PC-3 (cell line): ENCODE data around the gene ST3GAL3. TPM values are rescaled to one million over a fixed set of nuclear protein-coding genes. Genes with fewer than 3 reads are reported as not detected.

Experiments
- ATAC-seq: fragments of 200-7000 bp; cut with Tn5 transposase; 2 replicates; pipeline ENCODE4 v1.9.1; 2020; ENCODE audit warnings: mild to moderate bottlenecking, moderate library complexity
- BruUV-seq: library from RNA; stranded (reverse); fragments of 400-500 nt; replicated peaks from 2 replicates; lab custom pipeline; 2021; lab: Mats Ljungman, UMichigan
- CTCF ChIA-PET: fragments of 300-600 bp; sonication (Branson Sonifier 250); formaldehyde crosslinking; loops from one replicate; lab custom pipeline; 2022; ENCODE audit warnings: antibody characterized with exemption; lab: Charles Lee
- POLR2A ChIA-PET: fragments of 300-600 bp; sonication (Branson Sonifier 250); formaldehyde crosslinking; loops from one replicate; lab custom pipeline; 2022; ENCODE audit warnings: antibody characterized with exemption; ENCODE audit not compliant: unreplicated experiment; lab: Charles Lee
- DNase-seq: peaks from one replicate; pipeline ENCODE4 v3.0.0-alpha.2; 2015
- H2AFZ ChIP-seq: fragments of 300-600 bp; sonication (generic); 2 replicates; pipeline ENCODE4 v1.6.0; 2016; ENCODE audit warnings: antibody characterized with exemption, low read length
- H3F3A ChIP-seq: fragments of 300-600 bp; sonication (generic); one replicate; pipeline ENCODE4 v1.6.0; 2017; ENCODE audit warnings: antibody characterized with exemption, low read length, control low read depth, mild to moderate bottlenecking; ENCODE audit not compliant: unreplicated experiment
- H3K27ac ChIP-seq: fragments of 300-600 bp; sonication (generic); 2 replicates; pipeline ENCODE4 v1.5.1; 2016; ENCODE audit warnings: mild to moderate bottlenecking, low read length
- H3K27me3 ChIP-seq: fragments of 300-600 bp; sonication (generic); 2 replicates; pipeline ENCODE4 v1.6.1; 2016; ENCODE audit warnings: low read length, mixed read lengths
- H3K36me3 ChIP-seq: fragments of 300-600 bp; sonication (generic); 2 replicates; pipeline ENCODE4 v1.6.1; 2016; ENCODE audit warnings: low read depth, mixed run types, low read length, mixed read lengths
- H3K4me1 ChIP-seq: fragments of 300-600 bp; sonication (generic); 2 replicates; pipeline ENCODE4 v1.5.1; 2016; ENCODE audit warnings: low read length; ENCODE audit not compliant: insufficient read depth
- H3K4me2 ChIP-seq: fragments of 300-600 bp; sonication (generic); 2 replicates; pipeline ENCODE4 v1.6.0; 2016; ENCODE audit warnings: low read length
- H3K4me3 ChIP-seq: fragments of 300-600 bp; sonication (generic); 2 replicates; pipeline ENCODE4 v1.5.1; 2016; ENCODE audit warnings: mild to moderate bottlenecking, low read length, mixed read lengths
- H3K79me2 ChIP-seq: fragments of 300-600 bp; sonication (generic); 2 replicates; pipeline ENCODE4 v1.6.1; 2017; ENCODE audit warnings: low read length, mixed read lengths
- H3K9ac ChIP-seq: fragments of 300-600 bp; sonication (generic); 2 replicates; pipeline ENCODE4 v1.6.0; 2016; ENCODE audit warnings: mild to moderate bottlenecking, low read length
- H3K9me2 ChIP-seq: fragments of 300-600 bp; sonication (generic); replicated peaks from 2 replicates; pipeline ENCODE4 v1.6.1; 2016; ENCODE audit warnings: mixed run types, low read length, mixed read lengths
- H3K9me3 ChIP-seq: fragments of 300-600 bp; sonication (generic); 2 replicates; pipeline ENCODE4 v1.6.1; 2016; ENCODE audit warnings: low read length, mixed read lengths
- H4K20me1 ChIP-seq: fragments of 300-600 bp; sonication (generic); 2 replicates; pipeline ENCODE4 v1.6.1; 2016; ENCODE audit warnings: low read length, mixed read lengths
- CTCF ChIP-seq: fragments of 300-600 bp; sonication (generic); conservative IDR thresholded peaks from 2 replicates; pipeline ENCODE4 v1.5.1; 2017; ENCODE audit warnings: antibody characterized with exemption, low read depth, mild to moderate bottlenecking, low read length
- EZH2 ChIP-seq: fragments of 300-600 bp; sonication (generic); IDR thresholded peaks from one replicate; pipeline ENCODE4 v1.6.1; 2017; ENCODE audit warnings: antibody characterized with exemption, mild to moderate bottlenecking, low read length; ENCODE audit not compliant: unreplicated experiment
- EZH2phosphoT487 ChIP-seq: fragments of 300-600 bp; sonication (generic); IDR thresholded peaks from 2 replicates; pipeline ENCODE4 v1.6.1; 2018; ENCODE audit warnings: mild to moderate bottlenecking, antibody characterized with exemption, low read length, borderline replicate concordance
- intact Hi-C: fragments of 100-400 bp; cut with micrococcal nuclease; formaldehyde crosslinking; loops from 2 replicates; pipeline ENCODE4 v1.9.0; 2023
- total RNA-seq: library from RNA; depleted of rRNA; stranded (reverse); fragments of >200 nt; gene quantifications from 2 replicates; pipeline ENCODE4 v1.2.3, GENCODE V29; 2014

ST3GAL3 gene
- total RNA-seq, 1 experiment from 2014 or later = 9.0 TPM

GRCh38 chr1:43910343-43910742, 203.0 kb downstream of the ST3GAL3 start:
- Histone ChIP-seq H3K4me1 (peaks cover 6% of the 10 kb centered on the region), H3K27ac (no peak overlapping the region), H3K4me3 (no peak overlapping the region), H3K4me2 (no peak overlapping the region), H3K36me3 (no peaks in the 10 kb centered on the region), H3K79me2 (no peaks in the 10 kb centered on the region), H3K27me3 (no peaks in the 10 kb centered on the region), H2AFZ (no peak overlapping the region), H4K20me1 (no peaks in the 10 kb centered on the region), H3K9me2 (no peaks in the 10 kb centered on the region), H3K9ac (no peak overlapping the region), H3F3A (no peaks in the 10 kb centered on the region), H3K9me3 (no peaks in the 10 kb centered on the region)
- intact Hi-C loops = no loop called here
- BruUV-seq = no TSS peak
- POLR2A ChIA-PET = no interaction called here
- TF ChIP-seq EZH2 (no peak), EZH2phosphoT487 (no peak), CTCF (no peak; the same call in 1 of the 2 replicates)
- DNase-seq = no peak
- ATAC-seq = no peak
- CTCF ChIA-PET = interaction anchor here (1.0 to 1.6 kb wide), 2 partner anchors 52 to 147 kb away, joined by 4 to 6 read pairs; no protein-coding TSS in a partner anchor

GRCh38 chr1:43912607-43913006, 205.3 kb downstream of the ST3GAL3 start:
- H3K4me1 ChIP-seq = peaks cover 9% of the 10 kb centered on the region
- no peaks in the 10 kb centered on the region for H3K36me3 ChIP-seq
- H3K79me2 ChIP-seq = no peaks in the 10 kb centered on the region
- no peak for DNase-seq
- POLR2A ChIA-PET = no interaction called here
- intact Hi-C loops = no loop called here
- H3K4me3 ChIP-seq = no peak overlapping the region
- H3K4me2 ChIP-seq = no peak overlapping the region
- no peaks in the 10 kb centered on the region for H3K27me3 ChIP-seq
- TF ChIP-seq EZH2 = no peak
- TF ChIP-seq CTCF = no peak
- TF ChIP-seq EZH2phosphoT487 = no peak
- H3K9me2 ChIP-seq = no peaks in the 10 kb centered on the region
- H3K9me3 ChIP-seq = no peaks in the 10 kb centered on the region
- CTCF ChIA-PET = interaction anchor here (0.7 kb wide), 1 partner anchor 149 kb away, joined by 3 read pairs; no protein-coding TSS in a partner anchor
- no peaks in the 10 kb centered on the region for H4K20me1 ChIP-seq
- no peak overlapping the region for H2AFZ ChIP-seq
- no peak overlapping the region for H3K9ac ChIP-seq
- H3F3A ChIP-seq = no peaks in the 10 kb centered on the region
- BruUV-seq = no TSS peak
- no peak for ATAC-seq
- no peak overlapping the region for H3K27ac ChIP-seq

- Histone ChIP-seq H3K4me1 (peaks cover 9% of the 10 kb centered on the region), H3K9me3 (no peaks in the 10 kb centered on the region), H3K9ac (no peak overlapping the region), H3F3A (no peaks in the 10 kb centered on the region), H3K79me2 (no peaks in the 10 kb centered on the region), H2AFZ (no peak overlapping the region), H3K27me3 (no peaks in the 10 kb centered on the region), H4K20me1 (no peaks in the 10 kb centered on the region), H3K27ac (no peak overlapping the region), H3K4me3 (no peak overlapping the region), H3K36me3 (no peaks in the 10 kb centered on the region), H3K4me2 (no peak overlapping the region), H3K9me2 (no peaks in the 10 kb centered on the region)
- ChIA-PET POLR2A (no interaction called here), CTCF (no interaction called here)
- no TSS peak for BruUV-seq
- intact Hi-C loops = no loop called here
- DNase-seq (no peak), ATAC-seq (no peak)
- no peak for TF ChIP-seq CTCF
- no peak for TF ChIP-seq EZH2
- no peak for TF ChIP-seq EZH2phosphoT487
Measured at GRCh38 chr1:43913051-43913501, 205.7 kb downstream of the ST3GAL3 start.
